Heart left ventricle (tissue), 13 donors: ENCODE measurements around the gene NKAIN4.

Experiments
- CTCF ChIP-seq, 12 donors: fragments of 200-600 bp; sonication (generic) in 4 of 12; IDR thresholded peaks; one replicate each; pipeline versions ENCODE4 v1.5.0 to v1.8.0; 2018 to 2022; ENCODE audit warnings: antibody characterized with exemption in 12 of 12, mild to moderate bottlenecking in 5 of 12
- POLR2A ChIP-seq, 2 donors: fragments of 450-650 bp; IDR thresholded peaks; one replicate each; pipeline ENCODE4 v1.6.1; 2017; ENCODE audit warnings: antibody characterized with exemption in 2 of 2, mild to moderate bottlenecking in 2 of 2, moderate library complexity in 2 of 2
- donor health status: ischemic (EF 13 %, LVEDD 7.1; RV severe dilation, severe dysfunction).
- donor health status: DM: no; HTN: yes; CAD: no.
- donor health status: DM: no; HTN: no; CAD: no.
- donor health status: ischemic (EF 25% LVEDD 6.9; RV normal size, moderate dysfunction).
- donor health status: ischemic (EF 25% LVEDD 5.7; RV mildly dilated, moderate dysfunction).
- donor health status: ischemic (EF 35%, LVEDD 5.7; RV mildly dilated, moderate dysfunction).
- donor health status: nonischemic (EF 11% LVEDD 7.7; RV severe dilation, severe dysfunction).
- donor health status: DM: yes; HTN: yes; CAD: no.
- donor health status: PGD.
- donor health status: ischemic (EF 29% LVEDD 5.4; RV normal size, mild dysfunction).
- donor health status: nonischemic (EF 23%, LVEDD 6.1; RV moderate dilation, normal function).

DNA sequence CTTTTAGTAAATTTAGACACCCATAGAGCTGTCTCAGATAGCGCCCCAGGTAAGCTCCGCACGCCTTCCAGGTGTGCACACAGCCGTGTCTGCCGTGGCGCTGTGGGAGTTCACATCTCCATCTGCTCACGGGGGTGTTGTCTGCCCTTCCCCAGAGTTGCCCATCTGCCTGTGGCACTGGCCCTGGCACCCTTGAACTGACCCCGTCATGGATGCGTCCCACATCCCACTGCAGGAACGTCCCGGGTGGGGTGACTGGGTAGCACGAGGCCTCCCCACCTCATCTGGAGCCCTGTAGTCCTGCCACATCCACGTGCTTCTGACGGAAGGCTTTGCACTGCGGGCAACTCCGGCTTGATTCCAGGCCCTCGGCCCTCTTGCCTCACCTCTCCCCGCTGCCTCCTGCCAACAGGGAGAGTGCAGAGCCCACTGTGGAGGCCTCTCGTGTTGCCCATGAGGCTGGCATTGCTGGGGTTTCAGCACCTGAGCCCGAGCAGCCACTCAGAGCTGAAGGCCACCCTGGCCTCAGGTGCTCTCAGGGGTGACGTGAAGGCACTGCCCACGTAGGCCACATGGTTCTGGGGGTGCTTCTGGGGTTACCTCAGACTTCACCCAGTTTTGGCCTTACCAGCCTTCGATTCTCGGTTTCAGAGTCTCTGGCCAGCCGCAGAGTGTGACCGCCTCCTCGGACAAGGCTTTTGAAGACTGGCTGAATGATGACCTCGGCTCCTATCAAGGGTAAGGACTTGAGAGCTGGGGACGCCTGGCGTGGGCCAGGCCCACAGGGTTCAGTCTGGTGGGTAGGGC lies 23.4 kb upstream of the NKAIN4 start:
- TF ChIP-seq CTCF (IDR thresholded peaks at IDR 0.05) (no peak), POLR2A (IDR thresholded peaks at IDR 0.05) (no peak)
